Ishikawa (cell line): ENCODE measurements around the gene FOXP2.

Source experiments
- CEBPB ChIP-seq: IDR thresholded peaks from 2 replicates; pipeline ENCODE4 v1.6.1; 2012
- CREB1 ChIP-seq: IDR thresholded peaks from 2 replicates; pipeline ENCODE4 v1.6.1; 2012; ENCODE audit warnings: low read depth
- EGR1 ChIP-seq: IDR thresholded peaks from 2 replicates; pipeline ENCODE4 v1.6.1; 2012
- EP300 ChIP-seq: IDR thresholded peaks from 2 replicates; pipeline ENCODE4 v1.6.1; 2012; ENCODE audit warnings: borderline replicate concordance
- FOXM1 ChIP-seq: IDR thresholded peaks from 2 replicates; pipeline ENCODE4 v1.6.1; 2012; ENCODE audit warnings: low read depth, borderline replicate concordance
- MAX ChIP-seq: IDR thresholded peaks from 2 replicates; pipeline ENCODE4 v1.6.1; 2012
- NFIC ChIP-seq: IDR thresholded peaks from 2 replicates; pipeline ENCODE4 v1.6.1; 2012
- RAD21 ChIP-seq: IDR thresholded peaks from 2 replicates; pipeline ENCODE4 v1.6.1; 2012; ENCODE audit warnings: low read depth
- REST ChIP-seq: IDR thresholded peaks from 2 replicates; pipeline ENCODE4 v1.6.1; 2012; ENCODE audit warnings: low read depth, mild to moderate bottlenecking
- TAF1 ChIP-seq: IDR thresholded peaks from 2 replicates; pipeline ENCODE4 v1.6.1; 2012; ENCODE audit warnings: low read depth, mild to moderate bottlenecking
- TCF12 ChIP-seq: IDR thresholded peaks from 2 replicates; pipeline ENCODE4 v1.6.1; 2012; ENCODE audit warnings: low read depth
- TEAD4 ChIP-seq: IDR thresholded peaks from 2 replicates; pipeline ENCODE4 v1.6.1; 2012
- USF1 ChIP-seq: IDR thresholded peaks from 2 replicates; pipeline ENCODE4 v1.6.1; 2012
- YY1 ChIP-seq: IDR thresholded peaks from 2 replicates; pipeline ENCODE4 v1.6.1; 2012; ENCODE audit warnings: low read depth
- ZBTB7A ChIP-seq: IDR thresholded peaks from 2 replicates; pipeline ENCODE4 v1.6.1; 2012; ENCODE audit warnings: low read depth

FOXP2 gene

GRCh38 chr7:114590298-114590697 is 175.7 kb downstream of the FOXP2 start:
- no peak for TF ChIP-seq EP300
- no peak for TF ChIP-seq CREB1
- TF ChIP-seq YY1 = no peak

- TF ChIP-seq USF1 (no peak), NFIC (no peak), YY1 (no peak), EGR1 (no peak), MAX (no peak), FOXM1 (no peak), TCF12 (no peak), ZBTB7A (no peak), CEBPB (no peak), TAF1 (no peak), EP300 (no peak), RAD21 (no peak)
Measured at GRCh38 chr7:114598946-114599345, 184.3 kb downstream of the FOXP2 start.

GRCh38 chr7:114606100-114606499 is 191.5 kb downstream of the FOXP2 start:
- TF ChIP-seq FOXM1 (no peak), USF1 (no peak), MAX (no peak), EGR1 (no peak), TCF12 (no peak), CEBPB (no peak), YY1 (no peak), RAD21 (no peak), TEAD4 (no peak)

- TF ChIP-seq EP300 (no peak), CREB1 (no peak), MAX (no peak)
Measured at GRCh38 chr7:114620208-114620607, 205.6 kb downstream of the FOXP2 start.

- TF ChIP-seq MAX (no peak), EGR1 (no peak), YY1 (no peak), TAF1 (no peak), REST (no peak), CEBPB (no peak)
Measured at GRCh38 chr7:114622221-114622620, 207.6 kb downstream of the FOXP2 start.

- TF ChIP-seq CEBPB (no peak), MAX (no peak), RAD21 (no peak), TCF12 (no peak), TEAD4 (no peak), REST (no peak), USF1 (no peak), TAF1 (no peak), ZBTB7A (no peak), YY1 (no peak), CREB1 (no peak), FOXM1 (no peak), EP300 (no peak), EGR1 (no peak)
Measured at GRCh38 chr7:114623146-114623545, 208.5 kb downstream of the FOXP2 start.
